ENCODE measurements around the gene NFE2L1. TPM values are rescaled to one million over a fixed set of nuclear protein-coding genes. Genes with fewer than 3 reads are reported as not detected.
"Not testable (repeated sequence)": the region's sequence is repeated elsewhere in the genome, so short reads cannot be mapped to it uniquely, and the experiment has no call there.

NFE2L1 gene
- 260 TPM for total RNA-seq

GRCh38 chr17:48047741-48048383, at the start of gene NFE2L1:
Gene NFE2L1, plus strand, starts transcription at chr17:48048359. Its CDS starts 2,760 bp downstream, at chr17:48051119.
- DNase-seq = peak; percentile 100

- DNase-seq = no peak
These were observed 48.6 kb upstream of the NFE2L1 start for GRCh38 chr17:47999582-47999981.

- DNase-seq = no peak
These were observed 47.0 kb upstream of the NFE2L1 start for GRCh38 chr17:48001197-48001596.

GRCh38 chr17:48001657-48002056, 46.5 kb upstream of the NFE2L1 start:
- DNase-seq = not testable (repeated sequence)

- DNase-seq = peak; percentile 56
These were observed 45.8 kb upstream of the NFE2L1 start for GRCh38 chr17:48002266-48002915.

- peak; percentile 45 for DNase-seq
These were observed 45.2 kb upstream of the NFE2L1 start for GRCh38 chr17:48002916-48003416.

- DNase-seq = peak; percentile 59
These were observed 44.6 kb upstream of the NFE2L1 start for GRCh38 chr17:48003417-48004151.

- DNase-seq = no peak
These were observed 43.2 kb upstream of the NFE2L1 start for GRCh38 chr17:48004983-48005382.

- no peak for DNase-seq
These were observed 41.0 kb upstream of the NFE2L1 start for GRCh38 chr17:48006936-48007709.

- DNase-seq = no peak
These were observed 38.0 kb upstream of the NFE2L1 start for GRCh38 chr17:48010193-48010592.

- no peak for DNase-seq
These were observed 36.6 kb upstream of the NFE2L1 start for GRCh38 chr17:48011405-48012150.

- DNase-seq = peak; percentile 74
These were observed 36.0 kb upstream of the NFE2L1 start for GRCh38 chr17:48012151-48012520.

- no peak for DNase-seq
These were observed 35.5 kb upstream of the NFE2L1 start for GRCh38 chr17:48012654-48013053.

- no peak for DNase-seq
These were observed 34.1 kb upstream of the NFE2L1 start for GRCh38 chr17:48013876-48014594.

- DNase-seq = peak; percentile 29
These were observed 33.5 kb upstream of the NFE2L1 start for GRCh38 chr17:48014595-48015111.

- no peak for DNase-seq
These were observed 32.0 kb upstream of the NFE2L1 start for GRCh38 chr17:48016112-48016511.

- not testable (repeated sequence) for DNase-seq
These were observed 30.4 kb upstream of the NFE2L1 start for GRCh38 chr17:48017817-48018158.

GRCh38 chr17:48021934-48022333, 26.2 kb upstream of the NFE2L1 start:
- no peak for DNase-seq

- no peak for DNase-seq
These were observed 25.3 kb upstream of the NFE2L1 start for GRCh38 chr17:48022901-48023300.

GRCh38 chr17:48023400-48024148, 24.6 kb upstream of the NFE2L1 start:
- DNase-seq = peak; percentile 91
